GM21526 (cell line): ENCODE measurements around the gene SLC9A3.
"Not testable (repeated sequence)": the region's sequence is repeated elsewhere in the genome, so short reads cannot be mapped to it uniquely, and the experiment has no call there.

Experiments
- ATAC-seq: cut with Tn5 transposase; IDR thresholded peaks from one replicate; pipeline ENCODE4 v1.9.1; 2021; ENCODE audit warnings: moderate library complexity; ENCODE audit not compliant: unreplicated experiment, low FRiP score

The SLC9A3 gene

DNA sequence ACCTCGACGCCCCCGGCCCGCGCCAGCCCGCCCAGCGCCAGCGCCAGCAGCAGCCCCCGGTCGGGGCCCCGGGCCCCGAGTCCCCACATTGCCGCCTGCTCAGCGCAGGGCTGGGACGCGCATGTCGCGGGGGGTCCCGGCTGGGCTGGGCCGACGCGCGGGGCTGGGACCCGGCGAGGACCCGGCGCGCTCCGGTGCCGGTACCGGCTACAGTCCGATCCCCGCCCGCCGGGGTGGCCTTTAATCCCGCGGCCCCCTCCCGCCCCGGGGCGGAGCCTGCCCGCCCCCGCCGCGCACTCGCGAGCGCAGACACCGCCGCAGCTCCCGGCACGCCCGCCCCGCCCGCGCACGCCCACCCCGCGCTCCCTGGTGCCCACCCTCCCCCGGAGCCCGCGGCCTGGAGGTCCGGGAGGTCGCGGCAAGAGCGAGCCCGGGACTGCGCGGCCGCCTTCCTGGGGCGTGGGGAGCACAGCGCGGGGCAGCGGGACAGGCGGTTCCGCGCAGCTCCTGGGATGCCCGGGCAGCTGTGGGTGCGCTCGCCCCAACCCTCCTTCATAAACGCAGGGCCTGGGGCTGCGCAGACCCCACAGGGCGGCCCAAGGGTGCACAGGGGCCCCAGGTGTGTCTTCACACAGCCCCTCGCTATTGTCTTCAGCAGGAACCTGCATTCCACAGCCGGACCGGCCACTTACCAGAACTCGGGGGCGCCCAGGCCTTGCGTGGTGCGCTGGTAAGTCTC is at the start of gene SLC9A3:
TSS of gene SLC9A3 (minus strand) at position 216 of the 739 bp plus-strand sequence.
- no peak for ATAC-seq

DNA sequence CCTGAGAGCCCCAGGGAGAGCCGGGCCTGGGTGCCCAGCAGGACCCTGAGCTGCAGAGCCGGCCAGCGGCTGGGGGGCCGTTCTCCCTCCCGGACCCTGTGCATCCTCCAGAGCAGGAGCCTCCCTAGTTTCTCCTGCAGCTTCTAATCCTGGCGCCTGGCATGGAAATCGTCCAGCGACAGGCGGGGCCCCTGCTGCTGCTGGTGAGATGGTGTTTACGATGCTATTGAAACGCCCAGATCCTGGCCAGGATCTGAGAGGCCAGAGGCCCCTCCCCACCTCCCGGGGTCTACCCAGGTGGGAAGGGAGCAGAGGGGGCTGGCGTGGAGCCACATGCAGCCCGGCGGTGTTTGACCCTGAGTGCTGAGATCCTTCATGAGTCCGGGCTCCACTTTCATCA is 49.7 kb upstream of the SLC9A3 start:
- no peak for ATAC-seq

- ATAC-seq: no peak
Observed at GRCh38 chr5:573206-573605, 49.0 kb upstream of the SLC9A3 start.

GRCh38 chr5:572398-573019 is 48.3 kb upstream of the SLC9A3 start:
- ATAC-seq: no peak

DNA sequence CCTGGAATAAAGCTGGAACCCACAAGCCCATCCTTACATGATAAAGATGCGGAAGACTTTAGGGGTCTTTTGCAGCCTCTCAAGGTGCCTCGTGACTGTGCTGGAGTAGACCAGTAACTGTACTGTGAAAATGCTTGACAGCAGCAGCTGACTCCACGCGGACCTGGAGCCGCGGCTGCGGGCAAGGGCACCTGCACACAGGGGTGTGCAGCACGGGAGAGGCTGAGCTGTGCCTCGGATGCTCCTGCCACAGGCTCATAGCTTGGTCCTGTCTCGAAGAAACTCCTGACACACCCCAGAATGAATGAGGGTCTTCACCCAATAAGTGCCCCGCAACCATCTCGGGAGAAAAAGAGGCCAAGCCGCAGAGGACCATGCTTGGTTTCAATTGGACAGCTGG is 47.5 kb upstream of the SLC9A3 start:
- no peak for ATAC-seq

GRCh38 chr5:570886-571285 is 46.6 kb upstream of the SLC9A3 start:
- ATAC-seq: no peak

DNA sequence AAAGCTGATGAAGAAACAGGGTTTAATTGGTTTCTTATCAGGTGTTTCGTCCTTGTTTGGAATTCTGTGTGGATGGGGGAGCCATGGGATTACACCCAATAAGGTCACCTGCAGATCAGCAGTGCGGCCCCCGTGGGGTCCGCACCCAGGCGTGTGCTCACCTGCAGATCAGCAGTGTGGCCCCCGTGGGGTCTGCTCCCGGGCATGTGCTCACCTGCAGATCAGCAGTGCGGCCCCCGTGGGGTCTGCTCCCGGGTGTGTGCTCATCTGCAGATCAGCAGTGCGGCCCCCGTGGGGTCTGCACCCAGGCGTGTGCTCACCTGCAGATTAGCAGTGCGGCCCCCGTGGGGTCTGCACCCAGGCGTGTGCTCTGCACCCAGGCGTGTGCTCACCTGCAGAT is 46.2 kb upstream of the SLC9A3 start:
- no peak for ATAC-seq

DNA sequence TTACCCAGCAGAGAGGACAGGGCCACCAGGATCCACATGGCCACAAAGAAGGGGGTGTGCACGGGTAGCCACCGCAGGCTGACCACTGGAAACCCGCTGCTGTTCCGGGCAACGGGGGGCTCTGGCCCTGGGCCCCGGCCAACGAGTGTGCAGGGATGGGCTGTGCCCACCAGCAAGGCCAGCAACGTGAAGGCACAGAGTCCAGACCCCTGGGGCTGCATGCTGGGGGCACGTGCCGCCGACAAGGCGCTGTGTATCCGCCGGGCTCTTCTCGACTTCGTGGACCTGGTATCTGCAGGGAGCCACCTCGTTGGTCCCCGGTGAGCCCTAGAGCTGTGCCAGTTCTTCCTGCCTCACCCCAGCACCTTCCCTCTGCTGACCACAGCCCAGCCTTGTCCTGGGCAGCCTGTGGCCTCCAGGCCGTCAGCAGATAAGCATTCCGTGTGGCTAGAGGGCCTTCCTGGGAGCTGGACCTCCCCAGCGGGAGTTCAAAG is 45.7 kb upstream of the SLC9A3 start:
- no peak for ATAC-seq

GRCh38 chr5:569358-569867 is 45.2 kb upstream of the SLC9A3 start:
- no peak for ATAC-seq

DNA sequence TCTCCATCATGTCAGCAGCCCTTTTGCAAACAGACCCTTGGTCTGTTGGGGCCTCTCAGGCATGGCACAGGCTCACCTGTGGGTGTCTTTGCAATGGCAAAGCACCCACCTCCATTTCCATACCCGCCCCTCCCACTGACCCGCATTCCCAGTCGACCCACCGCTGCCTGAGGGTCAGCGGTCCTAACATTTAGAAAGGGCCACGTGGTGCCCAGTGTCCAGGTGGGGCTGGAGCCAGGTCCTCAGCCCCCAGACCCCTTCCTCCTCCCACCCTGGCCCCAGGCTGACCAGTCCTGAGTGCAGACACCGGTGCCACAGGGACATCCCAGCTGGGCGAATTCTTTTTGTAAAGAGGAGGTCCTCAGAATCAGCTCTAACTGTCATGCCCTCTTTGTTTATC is 44.6 kb upstream of the SLC9A3 start:
- ATAC-seq: no peak

GRCh38 chr5:568061-568781 is 44.0 kb upstream of the SLC9A3 start:
- no peak for ATAC-seq

- ATAC-seq: no peak
Observed at GRCh38 chr5:567664-568060, 43.4 kb upstream of the SLC9A3 start.

DNA sequence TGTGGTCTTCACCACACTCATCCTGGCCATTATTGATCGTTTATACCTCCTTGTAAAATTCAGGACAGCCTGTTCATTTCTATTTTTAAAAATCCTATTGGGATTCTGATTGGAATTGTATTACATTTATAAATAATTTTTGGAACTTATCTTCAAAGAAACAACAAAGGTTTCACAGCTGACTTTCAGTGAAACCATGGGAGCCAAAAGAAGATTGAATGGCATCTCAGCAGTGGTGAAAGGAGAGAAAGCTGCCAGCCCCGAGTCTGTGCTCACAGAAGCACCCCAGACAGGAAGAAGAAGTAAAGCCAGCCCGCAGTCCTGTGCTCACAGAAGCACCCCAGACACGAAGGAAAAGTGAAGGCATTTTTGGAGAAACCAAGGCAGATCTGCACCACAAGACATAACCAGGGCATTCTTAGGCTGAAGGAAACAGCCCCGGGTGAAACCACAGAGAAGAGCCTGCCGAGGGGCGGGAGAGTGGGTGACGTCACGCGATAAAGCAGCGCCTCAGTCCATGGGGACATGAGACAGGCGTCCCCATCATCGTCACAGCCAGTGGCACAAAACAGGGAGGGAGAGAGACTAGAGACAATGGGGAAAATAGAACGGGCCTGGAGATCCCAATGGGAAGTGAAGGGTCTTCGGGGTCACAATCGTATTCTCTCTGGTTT is 42.5 kb upstream of the SLC9A3 start:
- no peak for ATAC-seq

GRCh38 chr5:565782-566440 is 41.7 kb upstream of the SLC9A3 start:
- ATAC-seq: no peak

DNA sequence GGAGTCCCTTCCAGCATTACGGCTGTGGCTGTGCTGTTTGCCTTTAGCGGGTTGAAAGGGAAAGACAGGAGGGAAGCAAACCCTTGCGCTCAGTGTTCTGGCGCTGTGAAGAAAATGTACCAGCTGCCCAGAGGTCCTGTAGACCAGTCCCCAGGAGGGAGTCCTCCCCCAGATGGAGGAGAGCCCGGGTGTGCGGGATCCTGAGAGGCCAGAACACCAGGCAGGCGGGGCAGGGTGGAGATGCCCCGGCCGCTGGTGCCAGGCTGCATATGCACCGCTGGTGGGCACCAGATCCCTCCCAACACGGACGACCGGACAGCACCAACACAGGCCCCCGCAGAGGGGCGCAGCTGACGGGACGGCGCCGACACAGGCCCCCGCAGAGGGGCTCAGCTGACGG is 37.2 kb upstream of the SLC9A3 start:
- no peak for ATAC-seq

DNA sequence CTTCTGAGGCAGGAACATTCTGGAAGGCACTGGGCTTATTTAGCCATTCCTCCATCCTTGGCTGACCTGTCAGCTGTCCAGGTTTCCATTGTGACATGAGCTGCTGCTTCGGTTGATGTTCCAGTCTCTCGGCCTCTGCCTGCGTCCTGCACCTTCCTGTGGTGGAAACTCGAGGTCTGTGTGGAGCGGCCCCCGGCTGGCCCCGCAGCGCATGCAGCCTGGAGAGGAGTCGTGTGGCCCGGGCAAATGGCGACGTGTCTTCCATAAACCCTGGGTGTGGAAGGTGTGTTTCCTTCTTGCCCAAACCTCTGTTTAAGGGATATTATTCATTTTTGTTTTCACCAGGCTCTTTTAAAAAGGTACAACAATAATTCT is 36.5 kb upstream of the SLC9A3 start:
- no peak for ATAC-seq

- no peak for ATAC-seq
Observed at GRCh38 chr5:558871-559503, 34.7 kb upstream of the SLC9A3 start.

GRCh38 chr5:558326-558725 is 34.1 kb upstream of the SLC9A3 start:
- no peak for ATAC-seq

- not testable (repeated sequence) for ATAC-seq
Observed at GRCh38 chr5:557917-558316, 33.7 kb upstream of the SLC9A3 start.

DNA sequence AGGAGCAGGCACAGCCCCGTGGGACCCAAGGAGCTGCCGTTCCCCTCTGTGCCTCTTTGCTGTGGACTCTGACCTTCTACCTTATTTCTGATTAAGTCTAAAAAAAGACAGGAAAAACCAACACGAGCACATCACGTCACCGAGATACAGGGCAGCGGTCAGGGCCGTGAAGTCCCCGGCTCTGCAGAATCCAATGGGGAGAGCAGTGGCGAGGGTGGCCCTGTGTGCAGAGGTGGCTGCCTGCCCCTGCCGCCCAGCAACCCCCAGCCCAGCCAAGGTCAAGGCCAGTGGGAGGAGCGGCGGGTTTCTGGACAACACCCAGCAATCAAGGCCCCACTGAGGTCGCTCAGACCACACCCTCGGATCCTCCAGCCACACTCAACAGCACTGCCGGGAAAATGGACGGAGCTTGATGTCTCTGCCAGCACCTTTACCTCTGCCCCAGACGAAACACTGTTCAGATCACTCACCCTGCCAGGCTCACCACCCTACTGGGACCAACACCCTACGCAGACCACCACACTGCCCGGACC is 32.7 kb upstream of the SLC9A3 start:
- ATAC-seq: no peak
